HFF-Myc (cell line): Measurements from ENCODE around the gene DNAH7.

ENCODE experiments used
- DNase-seq: peaks from one replicate; pipeline ENCODE4 v3.0.0-alpha.2; 2011; ENCODE audit warnings: low read depth; ENCODE audit errors: extremely low read depth
- H3K4me3 ChIP-seq: replicated peaks from 2 replicates; pipeline ENCODE4 v1.5.1; 2011; ENCODE audit warnings: low read depth, mild to moderate bottlenecking, control low read depth, low read length
- CTCF ChIP-seq: IDR thresholded peaks from 2 replicates; pipeline ENCODE4 v1.5.1; 2012; ENCODE audit warnings: mild to moderate bottlenecking, low read depth, low read length, control low read depth; ENCODE audit errors: missing control alignments

DNAH7 gene

GRCh38 chr2:196077821-196078220, 9.2 kb upstream of the DNAH7 start:
- DNase-seq, result no peak
- no peak overlapping the region for H3K4me3 ChIP-seq
- TF ChIP-seq CTCF, result no peak

GRCh38 chr2:196076778-196077568, 8.3 kb upstream of the DNAH7 start:
- no peak for TF ChIP-seq CTCF
- H3K4me3 ChIP-seq, result no peak overlapping the region
- DNase-seq, result no peak

GRCh38 chr2:196075196-196075595, 6.6 kb upstream of the DNAH7 start:
- no peak for TF ChIP-seq CTCF
- no peak overlapping the region for H3K4me3 ChIP-seq
- no peak for DNase-seq

- no peak overlapping the region for H3K4me3 ChIP-seq
- no peak for TF ChIP-seq CTCF
- DNase-seq, result no peak
Measured at GRCh38 chr2:196074631-196075030, 6.0 kb upstream of the DNAH7 start.

- no peak for TF ChIP-seq CTCF
- DNase-seq, result no peak
- no peak overlapping the region for H3K4me3 ChIP-seq
Measured at GRCh38 chr2:196073521-196073920, 4.9 kb upstream of the DNAH7 start.

GRCh38 chr2:196067088-196067382, 1.6 kb downstream of the DNAH7 start:
- no peak for DNase-seq
- no peak for TF ChIP-seq CTCF
- no peak overlapping the region for H3K4me3 ChIP-seq
